WTC11 (cell line): ENCODE data around the gene OTOS.

ENCODE experiments used
- TCF7 ChIP-seq: sonication (generic); formaldehyde crosslinking; IDR thresholded peaks from 2 replicates; pipeline ENCODE4 v1.8.0; 2022; ENCODE audit warnings: mild to moderate bottlenecking, low read depth, missing genetic modification reagents, moderate library complexity
- TEAD4 ChIP-seq: sonication (generic); formaldehyde crosslinking; IDR thresholded peaks from 2 replicates; pipeline ENCODE4 v1.8.0; 2022; ENCODE audit warnings: mild to moderate bottlenecking, missing genetic modification reagents
- USF1 ChIP-seq: sonication (generic); formaldehyde crosslinking; IDR thresholded peaks from 2 replicates; pipeline ENCODE4 v1.8.0; 2022; ENCODE audit warnings: mild to moderate bottlenecking, missing genetic modification reagents
- TF ChIP-seq, protein P1 (sequence below): sonication (generic); formaldehyde crosslinking; IDR thresholded peaks from 2 replicates; pipeline ENCODE4 v1.8.0; 2022; ENCODE audit warnings: mild to moderate bottlenecking, missing genetic modification reagents
- TF ChIP-seq, protein P2 (sequence below): fragments of 200-600 bp; IDR thresholded peaks from 2 replicates; pipeline ENCODE4 v1.8.0; 2022; ENCODE audit warnings: antibody characterized with exemption
- TF ChIP-seq, protein P3 (sequence below): sonication (generic); formaldehyde crosslinking; IDR thresholded peaks from 2 replicates; pipeline ENCODE4 v1.8.1; 2023; ENCODE audit warnings: mild to moderate bottlenecking, missing genetic modification reagents, moderate library complexity

DNA sequence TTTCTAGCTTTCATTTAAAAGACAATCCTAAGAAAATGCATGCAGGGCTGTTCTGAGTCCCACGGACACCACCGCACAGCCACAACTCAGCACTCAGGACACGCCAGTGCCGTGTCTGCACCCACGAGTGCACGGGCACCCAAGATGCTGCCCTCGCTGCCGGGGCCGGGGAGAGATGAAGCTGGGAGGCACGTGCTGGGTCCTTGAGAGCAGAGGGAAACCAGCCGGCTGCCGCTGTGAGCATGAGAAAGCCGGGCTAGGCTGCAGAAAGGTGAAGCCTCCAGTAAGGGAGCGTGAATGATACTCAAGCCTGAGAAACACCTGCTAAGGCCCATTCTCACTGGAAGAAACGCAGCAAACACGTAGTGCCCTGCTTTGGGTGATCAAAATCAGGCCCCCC is 9.2 kb downstream of the OTOS start:
- no peak for TF ChIP-seq USF1 (CRISPR knock-in tag)
- TF ChIP-seq, protein P1, sequence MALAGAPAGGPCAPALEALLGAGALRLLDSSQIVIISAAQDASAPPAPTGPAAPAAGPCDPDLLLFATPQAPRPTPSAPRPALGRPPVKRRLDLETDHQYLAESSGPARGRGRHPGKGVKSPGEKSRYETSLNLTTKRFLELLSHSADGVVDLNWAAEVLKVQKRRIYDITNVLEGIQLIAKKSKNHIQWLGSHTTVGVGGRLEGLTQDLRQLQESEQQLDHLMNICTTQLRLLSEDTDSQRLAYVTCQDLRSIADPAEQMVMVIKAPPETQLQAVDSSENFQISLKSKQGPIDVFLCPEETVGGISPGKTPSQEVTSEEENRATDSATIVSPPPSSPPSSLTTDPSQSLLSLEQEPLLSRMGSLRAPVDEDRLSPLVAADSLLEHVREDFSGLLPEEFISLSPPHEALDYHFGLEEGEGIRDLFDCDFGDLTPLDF, result no peak
- TF ChIP-seq, protein P2, sequence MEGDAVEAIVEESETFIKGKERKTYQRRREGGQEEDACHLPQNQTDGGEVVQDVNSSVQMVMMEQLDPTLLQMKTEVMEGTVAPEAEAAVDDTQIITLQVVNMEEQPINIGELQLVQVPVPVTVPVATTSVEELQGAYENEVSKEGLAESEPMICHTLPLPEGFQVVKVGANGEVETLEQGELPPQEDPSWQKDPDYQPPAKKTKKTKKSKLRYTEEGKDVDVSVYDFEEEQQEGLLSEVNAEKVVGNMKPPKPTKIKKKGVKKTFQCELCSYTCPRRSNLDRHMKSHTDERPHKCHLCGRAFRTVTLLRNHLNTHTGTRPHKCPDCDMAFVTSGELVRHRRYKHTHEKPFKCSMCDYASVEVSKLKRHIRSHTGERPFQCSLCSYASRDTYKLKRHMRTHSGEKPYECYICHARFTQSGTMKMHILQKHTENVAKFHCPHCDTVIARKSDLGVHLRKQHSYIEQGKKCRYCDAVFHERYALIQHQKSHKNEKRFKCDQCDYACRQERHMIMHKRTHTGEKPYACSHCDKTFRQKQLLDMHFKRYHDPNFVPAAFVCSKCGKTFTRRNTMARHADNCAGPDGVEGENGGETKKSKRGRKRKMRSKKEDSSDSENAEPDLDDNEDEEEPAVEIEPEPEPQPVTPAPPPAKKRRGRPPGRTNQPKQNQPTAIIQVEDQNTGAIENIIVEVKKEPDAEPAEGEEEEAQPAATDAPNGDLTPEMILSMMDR, result no peak
- no peak for TF ChIP-seq TCF7 (CRISPR knock-in tag)
- TF ChIP-seq, protein P3, sequence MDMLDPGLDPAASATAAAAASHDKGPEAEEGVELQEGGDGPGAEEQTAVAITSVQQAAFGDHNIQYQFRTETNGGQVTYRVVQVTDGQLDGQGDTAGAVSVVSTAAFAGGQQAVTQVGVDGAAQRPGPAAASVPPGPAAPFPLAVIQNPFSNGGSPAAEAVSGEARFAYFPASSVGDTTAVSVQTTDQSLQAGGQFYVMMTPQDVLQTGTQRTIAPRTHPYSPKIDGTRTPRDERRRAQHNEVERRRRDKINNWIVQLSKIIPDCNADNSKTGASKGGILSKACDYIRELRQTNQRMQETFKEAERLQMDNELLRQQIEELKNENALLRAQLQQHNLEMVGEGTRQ, result no peak
- TF ChIP-seq TEAD4, result no peak
